ENCODE results near the gene D2HGDH.

D2HGDH gene

GRCh38 chr2:241808051-241808720 is 73.8 kb downstream of the D2HGDH start:
- Histone ChIP-seq H3K36me3 (ENCODE audit: control insufficient read depth, low read length) (no peaks in the 10 kb centered on the region), H3K79me2 (ENCODE audit: control insufficient read depth, low read length) (no peaks in the 10 kb centered on the region), H3K27ac (ENCODE audit: low read depth, low read length) (no peak overlapping the region), H3K4me2 (ENCODE audit: low read length) (no peak overlapping the region), H3K9me2 (replicated peaks; ENCODE audit: control insufficient read depth, low read length) (no peaks in the 10 kb centered on the region), H3K4me1 (ENCODE audit: control insufficient read depth, low read length) (peaks cover 14% of the 10 kb centered on the region), H3K9me3 (ENCODE audit: control insufficient read depth, insufficient read depth, low read length) (no peaks in the 10 kb centered on the region), H4K20me1 (ENCODE audit: control insufficient read depth, insufficient read depth, low read depth, low read length) (0 out of 2 replicates have a peak, but pooled peaks cover 4% of the 10 kb centered on the region), H3K27me3 (ENCODE audit: control insufficient read depth, low read length) (peaks cover 17% of the 10 kb centered on the region), H3K4me3 (ENCODE audit: low read length) (no peak overlapping the region), H3F3A (ENCODE audit: control insufficient read depth, insufficient read depth) (no peaks in the 10 kb centered on the region)
- no peak for TF ChIP-seq CTCF (IDR thresholded peaks at IDR 0.05; ENCODE audit: low read depth, low read length, poor library complexity, severe bottlenecking)
- TF ChIP-seq EZH2phosphoT487 (IDR thresholded peaks at IDR 0.05; ENCODE audit: borderline replicate concordance, low read length): no peak

- H3K9me3 ChIP-seq (ENCODE audit: control insufficient read depth, insufficient read depth, low read length): no peaks in the 10 kb centered on the region
- H4K20me1 ChIP-seq (ENCODE audit: control insufficient read depth, insufficient read depth, low read depth, low read length): 0 out of 2 replicates have a peak, but pooled peaks cover 4% of the 10 kb centered on the region
- H3K4me3 ChIP-seq (ENCODE audit: low read length): no peak within 1 kb of the TSS
- peaks cover 19% of the 10 kb centered on the region for H3K4me1 ChIP-seq (ENCODE audit: control insufficient read depth, low read length)
- H3K9me2 ChIP-seq (replicated peaks; ENCODE audit: control insufficient read depth, low read length): no peaks in the 10 kb centered on the region
- peaks cover 10% of the 10 kb centered on the region for H3K27me3 ChIP-seq (ENCODE audit: control insufficient read depth, low read length)
- no peaks in the 10 kb centered on the region for H3K79me2 ChIP-seq (ENCODE audit: control insufficient read depth, low read length)
- no peak within 1 kb of the TSS for H3K27ac ChIP-seq (ENCODE audit: low read depth, low read length)
- TF ChIP-seq CTCF (IDR thresholded peaks at IDR 0.05; ENCODE audit: low read depth, low read length, poor library complexity, severe bottlenecking): no peak
- TF ChIP-seq EZH2phosphoT487 (IDR thresholded peaks at IDR 0.05; ENCODE audit: borderline replicate concordance, low read length): no peak
- no peaks in the 10 kb centered on the region for H3F3A ChIP-seq (ENCODE audit: control insufficient read depth, insufficient read depth)
- no peak within 1 kb of the TSS for H3K4me2 ChIP-seq (ENCODE audit: low read length)
- H3K36me3 ChIP-seq (ENCODE audit: control insufficient read depth, low read length): no peaks in the 10 kb centered on the region
Observed at GRCh38 chr2:241808721-241809382, 74.4 kb downstream of the D2HGDH start, which contains the start of gene NEU4. Gene NEU4 (plus strand): TSS chr2:241809193. CDS start chr2:241814485, 5,292 bp downstream.

- no peaks in the 10 kb centered on the region for H3F3A ChIP-seq (ENCODE audit: control insufficient read depth, insufficient read depth)
- no peaks in the 10 kb centered on the region for H3K79me2 ChIP-seq (ENCODE audit: control insufficient read depth, low read length)
Observed at GRCh38 chr2:241809383-241810306, 75.2 kb downstream of the D2HGDH start.

More at GRCh38 chr2:241809383-241810306, 75.2 kb downstream of the D2HGDH start:
- no peak for TF ChIP-seq CTCF (IDR thresholded peaks at IDR 0.05; ENCODE audit: low read depth, low read length, poor library complexity, severe bottlenecking)
- TF ChIP-seq EZH2phosphoT487 (IDR thresholded peaks at IDR 0.05; ENCODE audit: borderline replicate concordance, low read length): no peak
- Histone ChIP-seq H3K36me3 (ENCODE audit: control insufficient read depth, low read length) (no peaks in the 10 kb centered on the region), H3K4me3 (ENCODE audit: low read length) (no peak overlapping the region), H3K27me3 (ENCODE audit: control insufficient read depth, low read length) (peaks cover 2% of the 10 kb centered on the region), H3K9me2 (replicated peaks; ENCODE audit: control insufficient read depth, low read length) (no peaks in the 10 kb centered on the region), H3K4me1 (ENCODE audit: control insufficient read depth, low read length) (peaks cover 23% of the 10 kb centered on the region), H3K9me3 (ENCODE audit: control insufficient read depth, insufficient read depth, low read length) (no peaks in the 10 kb centered on the region), H4K20me1 (ENCODE audit: control insufficient read depth, insufficient read depth, low read depth, low read length) (no peaks in the 10 kb centered on the region), H3K27ac (ENCODE audit: low read depth, low read length) (no peak overlapping the region), H3K4me2 (ENCODE audit: low read length) (no peak overlapping the region)

Data from DOHH2 (cell line).